RKO (cell line): Measurements from ENCODE around the gene CHRM2.

Source experiments
- DNase-seq: peaks from one replicate; pipeline ENCODE4 v3.0.0-alpha.2; 2016; ENCODE audit warnings: low spot score

The CHRM2 gene

DNA sequence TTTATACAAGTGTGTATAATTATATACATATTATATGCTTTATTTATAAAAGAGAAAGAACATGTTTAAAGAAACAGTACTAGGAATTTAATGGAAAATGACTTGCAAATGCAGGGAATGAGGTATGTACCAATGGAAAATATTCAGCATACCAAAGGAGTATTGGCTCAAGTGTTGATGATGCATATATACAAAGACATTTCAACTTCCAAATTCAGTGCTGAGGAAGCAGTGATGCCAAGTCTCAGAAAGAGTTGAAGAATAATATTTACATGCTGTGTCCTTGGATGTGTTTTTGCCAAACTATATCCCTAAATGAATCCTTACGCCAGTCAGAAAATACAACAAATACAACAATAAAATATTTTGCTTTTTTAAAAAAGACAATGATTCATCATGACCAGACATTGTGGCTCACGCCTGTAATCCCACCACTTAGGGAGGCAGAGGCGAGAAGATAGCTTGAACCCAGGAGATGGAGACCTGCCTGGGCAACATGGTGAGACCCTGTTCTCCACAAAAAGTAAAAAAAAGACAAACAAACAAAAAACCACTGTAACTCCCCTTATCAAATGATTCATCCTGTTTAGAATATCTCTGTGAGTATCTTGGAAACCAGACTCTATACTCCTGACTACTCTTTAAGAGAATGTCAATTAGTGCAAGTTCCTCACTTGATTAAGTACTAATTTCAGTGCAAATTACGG is 157.2 kb downstream of the CHRM2 start:
- no peak for DNase-seq

DNA sequence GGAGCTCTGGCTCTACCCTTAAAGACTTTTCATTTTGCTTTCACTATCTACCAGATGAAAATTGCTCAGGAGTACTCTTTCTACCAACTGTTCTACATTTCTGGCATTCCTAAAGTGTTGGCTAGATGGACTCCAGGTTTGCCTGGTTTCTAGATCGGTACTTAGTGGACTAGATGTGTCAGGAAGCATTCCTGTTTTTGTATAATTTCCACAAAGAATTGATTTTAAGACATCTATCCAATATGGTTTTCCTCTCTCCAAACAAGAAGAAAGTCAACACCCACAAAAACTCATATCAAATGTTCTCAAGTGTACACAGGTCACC is 157.7 kb downstream of the CHRM2 start:
- no peak for DNase-seq

GRCh38 chr7:137032436-137032835 is 164.0 kb downstream of the CHRM2 start:
- DNase-seq = no peak

- no peak for DNase-seq
These were observed 168.3 kb downstream of the CHRM2 start for GRCh38 chr7:137036768-137037167.

GRCh38 chr7:137038706-137039105 is 170.3 kb downstream of the CHRM2 start:
- DNase-seq = no peak

GRCh38 chr7:137040745-137041144 is 172.3 kb downstream of the CHRM2 start:
- DNase-seq = no peak

- no peak for DNase-seq
These were observed 177.1 kb downstream of the CHRM2 start for GRCh38 chr7:137045573-137045972.

- DNase-seq = no peak
These were observed 201.0 kb downstream of the CHRM2 start for GRCh38 chr7:137069249-137069963.
